Measurements from ENCODE around the gene ZNF692.

DNA sequence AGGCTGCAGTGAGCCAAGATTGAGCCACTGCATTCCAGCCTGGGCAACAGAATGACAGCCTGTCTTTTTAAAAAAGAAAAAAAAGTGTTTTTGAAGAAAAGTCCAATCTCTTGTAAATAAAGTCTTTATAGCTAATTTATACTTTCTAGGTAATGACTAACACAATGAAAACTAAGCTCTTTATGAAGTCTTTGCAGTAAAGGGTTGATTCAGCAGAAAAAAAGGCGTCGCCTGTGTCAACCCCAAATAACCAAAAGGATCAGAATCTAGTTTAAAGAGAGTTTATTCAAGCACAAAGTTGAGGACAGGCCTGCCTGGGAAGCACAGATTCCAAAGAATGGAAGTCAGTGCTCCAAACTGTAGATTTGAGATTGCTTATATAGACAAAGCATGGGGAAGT lies 32.9 kb upstream of the ZNF692 start:
- no peak for TF ChIP-seq NR1H2 (CRISPR knock-in tag; IDR thresholded peaks at IDR 0.05)
- TF ChIP-seq ATF1 (CRISPR knock-in tag; IDR thresholded peaks at IDR 0.05): no peak
- no peak for TF ChIP-seq SP1 (CRISPR knock-in tag; conservative IDR thresholded peaks at IDR 0.05)
